ENCODE data around the gene HMG20B.

The HMG20B gene

GRCh38 chr19:3586127-3586626 is 13.4 kb downstream of the HMG20B start:
- Histone ChIP-seq H3K36me3 (peaks cover 0 to 7% (median 6%) of the 10 kb centered on the region in 3 donors), H3K9me3 (no peaks in the 10 kb centered on the region), H3K27me3 (peaks cover 0 to 4% of the 10 kb centered on the region in 2 donors), H3K4me1 (peaks cover 0 to 26% (median 20%) of the 10 kb centered on the region in 4 donors), H3K4me3 (peak overlapping the region; percentile 37 to 41), H3K27ac (peak overlapping the region in 1 of 2 donors; percentile 17)
- TF ChIP-seq CTCF (IDR thresholded peaks at IDR 0.05) = peak; percentile 58 to 66
- DNase-seq = no peak
- intact Hi-C loops (cut with DNase I; ENCODE audit: low total_unique reads) = loop anchor here (2.0 kb wide), 1 partner anchor 33 kb away; no protein-coding TSS in a partner anchor

- no peaks in the 10 kb centered on the region for H3K9me3 ChIP-seq
- no peak overlapping the region for H3K27ac ChIP-seq
- peaks cover 0 to 7% (median 6%) of the 10 kb centered on the region in 3 donors for H3K36me3 ChIP-seq
- peak in 1 of 2 donors; percentile 74 for DNase-seq
- intact Hi-C loops (cut with DNase I; ENCODE audit: low total_unique reads) = loop anchor here (2.0 kb wide), 1 partner anchor 32 kb away; no protein-coding TSS in a partner anchor
- H3K4me3 ChIP-seq = no peak overlapping the region
- peaks cover 0 to 4% of the 10 kb centered on the region in 2 donors for H3K27me3 ChIP-seq
- peaks cover 0 to 28% (median 20%) of the 10 kb centered on the region in 4 donors for H3K4me1 ChIP-seq
- TF ChIP-seq CTCF (IDR thresholded peaks at IDR 0.05) = no peak
These were observed 14.1 kb downstream of the HMG20B start for GRCh38 chr19:3586707-3587346.

GRCh38 chr19:3589439-3589838 is 16.7 kb downstream of the HMG20B start:
- H3K4me1 ChIP-seq = peaks cover 0 to 44% (median 20%) of the 10 kb centered on the region in 4 donors
- DNase-seq = no peak
- no peaks in the 10 kb centered on the region for H3K9me3 ChIP-seq
- peaks cover 0 to 4% of the 10 kb centered on the region in 2 donors for H3K27me3 ChIP-seq
- H3K36me3 ChIP-seq = peaks cover 10 to 21% (median 19%) of the 10 kb centered on the region in 3 donors
- TF ChIP-seq CTCF (IDR thresholded peaks at IDR 0.05) = no peak
- no peak overlapping the region for H3K4me3 ChIP-seq
- no peak overlapping the region for H3K27ac ChIP-seq
- intact Hi-C loops (cut with DNase I; ENCODE audit: low total_unique reads) = no loop called here

- intact Hi-C loops (cut with DNase I; ENCODE audit: low total_unique reads) = no loop called here
- DNase-seq = no peak
- peaks cover 0 to 43% (median 19%) of the 10 kb centered on the region in 4 donors for H3K4me1 ChIP-seq
- no peaks in the 10 kb centered on the region for H3K9me3 ChIP-seq
- H3K36me3 ChIP-seq = peaks cover 15 to 26% (median 24%) of the 10 kb centered on the region in 3 donors
- peaks cover 0 to 4% of the 10 kb centered on the region in 2 donors for H3K27me3 ChIP-seq
- no peak for TF ChIP-seq CTCF (IDR thresholded peaks at IDR 0.05)
- H3K27ac ChIP-seq = no peak overlapping the region
- no peak overlapping the region for H3K4me3 ChIP-seq
These were observed 17.2 kb downstream of the HMG20B start for GRCh38 chr19:3589949-3590348.

GRCh38 chr19:3590991-3591659 is 18.4 kb downstream of the HMG20B start:
- no peak for DNase-seq
- peak overlapping the region in 1 of 2 donors; percentile 64 for H3K27ac ChIP-seq
- peaks cover 27 to 38% (median 36%) of the 10 kb centered on the region in 3 donors for H3K36me3 ChIP-seq
- TF ChIP-seq CTCF (IDR thresholded peaks at IDR 0.05) = no peak
- no peak overlapping the region for H3K4me3 ChIP-seq
- intact Hi-C loops (cut with DNase I; ENCODE audit: low total_unique reads) = no loop called here
- no peaks in the 10 kb centered on the region for H3K27me3 ChIP-seq
- H3K9me3 ChIP-seq = no peaks in the 10 kb centered on the region
- H3K4me1 ChIP-seq = peaks cover 0 to 31% (median 9%) of the 10 kb centered on the region in 4 donors

All from tibial artery (tissue), 4 donors.